H9 (cell line): ENCODE data around the gene CCDC40. TPM values are rescaled to one million over a fixed set of nuclear protein-coding genes. Genes with fewer than 3 reads are reported as not detected.

Source experiments
- DNase-seq: peaks from one replicate; pipeline ENCODE4 v3.0.0-alpha.2; 2017
- H2AFZ ChIP-seq: one replicate; pipeline ENCODE4 v1.6.1; 2013; ENCODE audit warnings: mild to moderate bottlenecking, low read length, control low read depth, moderate library complexity
- H2AK5ac ChIP-seq: 2 replicates; pipeline ENCODE4 v1.6.1; 2013; ENCODE audit warnings: low read length, control low read depth, mixed read lengths; ENCODE audit not compliant: insufficient read length
- H2BK120ac ChIP-seq: one replicate; pipeline ENCODE4 v1.6.1; 2013; ENCODE audit warnings: low read depth, mild to moderate bottlenecking, low read length, control low read depth, inconsistent platforms; ENCODE audit not compliant: poor library complexity, severe bottlenecking
- H2BK12ac ChIP-seq: 2 replicates; pipeline ENCODE4 v1.6.1; 2013; ENCODE audit warnings: low read length, control low read depth, mixed read lengths, low read depth; ENCODE audit not compliant: insufficient read length
- H2BK15ac ChIP-seq: 2 replicates; pipeline ENCODE4 v1.6.1; 2013; ENCODE audit warnings: low read depth, low read length, control low read depth
- H2BK20ac ChIP-seq: one replicate; pipeline ENCODE4 v1.6.1; 2013; ENCODE audit warnings: low read depth, mild to moderate bottlenecking, low read length, control low read depth, inconsistent platforms; ENCODE audit not compliant: poor library complexity, severe bottlenecking
- H2BK5ac ChIP-seq: 2 replicates; pipeline ENCODE4 v1.6.1; 2013; ENCODE audit warnings: low read length, control low read depth, mixed read lengths; ENCODE audit not compliant: insufficient read length
- H3K14ac ChIP-seq: 2 replicates; pipeline ENCODE4 v1.6.1; 2013; ENCODE audit warnings: low read length, control low read depth; ENCODE audit not compliant: insufficient read depth
- H3K18ac ChIP-seq: 2 replicates; pipeline ENCODE4 v1.6.1; 2013; ENCODE audit warnings: low read depth, mild to moderate bottlenecking, mixed read lengths, low read length, control low read depth; ENCODE audit not compliant: insufficient read length
- H3K23ac ChIP-seq: 2 replicates; pipeline ENCODE4 v1.6.1; 2013; ENCODE audit warnings: low read length, control low read depth, mixed read lengths, low read depth; ENCODE audit not compliant: insufficient read length
- H3K23me2 ChIP-seq: 2 replicates; pipeline ENCODE4 v1.6.1; 2013; ENCODE audit warnings: low read depth, mild to moderate bottlenecking, mixed read lengths, low read length, control low read depth; ENCODE audit not compliant: insufficient read length, poor library complexity, severe bottlenecking
- H3K27ac ChIP-seq: 2 replicates; pipeline ENCODE4 v1.5.1; 2013; ENCODE audit warnings: low read length, control low read depth, mixed read lengths, low read depth; ENCODE audit not compliant: insufficient read length
- H3K27me3 ChIP-seq: 2 replicates; pipeline ENCODE4 v1.6.1; 2013; ENCODE audit warnings: low read length, control low read depth, inconsistent platforms; ENCODE audit not compliant: insufficient read depth
- H3K4ac ChIP-seq: 2 replicates; pipeline ENCODE4 v1.6.1; 2013; ENCODE audit warnings: low read depth, mild to moderate bottlenecking, control low read depth, inconsistent platforms, low read length, moderate library complexity
- H3K4me1 ChIP-seq: 2 replicates; pipeline ENCODE4 v1.6.1; 2013; ENCODE audit warnings: low read length, control low read depth, inconsistent platforms; ENCODE audit not compliant: insufficient read depth
- H3K4me2 ChIP-seq: 2 replicates; pipeline ENCODE4 v1.6.1; 2013; ENCODE audit warnings: low read length, control low read depth, mixed read lengths; ENCODE audit not compliant: insufficient read length, insufficient read depth
- H3K56ac ChIP-seq: 2 replicates; pipeline ENCODE4 v1.6.1; 2013; ENCODE audit warnings: low read depth, mild to moderate bottlenecking, mixed read lengths, low read length, control low read depth; ENCODE audit not compliant: insufficient read length
- H3K79me1 ChIP-seq: 2 replicates; pipeline ENCODE4 v1.6.1; 2013; ENCODE audit warnings: low read depth, mild to moderate bottlenecking, moderate library complexity, low read length, control low read depth, inconsistent platforms; ENCODE audit not compliant: insufficient read depth, poor library complexity, severe bottlenecking
- H3K79me2 ChIP-seq: 2 replicates; pipeline ENCODE4 v1.6.1; 2013; ENCODE audit warnings: low read length, control low read depth, inconsistent platforms; ENCODE audit not compliant: insufficient read depth
- H3K9ac ChIP-seq: 2 replicates; pipeline ENCODE4 v1.6.1; 2013; ENCODE audit warnings: low read length, control low read depth, mixed read lengths; ENCODE audit not compliant: insufficient read length; ENCODE audit errors: extremely low read depth
- H3K9me3 ChIP-seq: one replicate; pipeline ENCODE4 v1.6.1; 2013; ENCODE audit warnings: low read depth, low read length, inconsistent platforms; ENCODE audit not compliant: control insufficient read depth
- H3T11ph ChIP-seq: one replicate; pipeline ENCODE4 v1.6.1; 2013; ENCODE audit warnings: mild to moderate bottlenecking, low read length, control low read depth, inconsistent platforms
- H4K20me1 ChIP-seq: one replicate; pipeline ENCODE4 v1.6.1; 2013; ENCODE audit not compliant: control insufficient read depth, insufficient read length, insufficient read depth
- H4K5ac ChIP-seq: 2 replicates; pipeline ENCODE4 v1.6.1; 2013; ENCODE audit warnings: low read depth, mild to moderate bottlenecking, mixed read lengths, low read length, control low read depth; ENCODE audit not compliant: insufficient read length
- H4K8ac ChIP-seq: replicated peaks from 2 replicates; pipeline ENCODE4 v1.6.1; 2013; ENCODE audit warnings: low read length, control low read depth, mixed read lengths, low read depth; ENCODE audit not compliant: insufficient read length
- H4K91ac ChIP-seq: 2 replicates; pipeline ENCODE4 v1.6.1; 2013; ENCODE audit warnings: low read depth, mild to moderate bottlenecking, moderate library complexity, mixed read lengths, low read length, control low read depth; ENCODE audit not compliant: insufficient read length
- H3K27ac Mint-ChIP-seq, 3 experiments: 2 replicates in 2 of 3; 3 replicates in 1 of 3; pipeline ENCODE4 v1.8.0; 2020 to 2021; ENCODE audit warnings: mixed read lengths in 3 of 3, mild to moderate bottlenecking in 1 of 3, moderate library complexity in 1 of 3
- H3K27me3 Mint-ChIP-seq: 2 replicates; pipeline ENCODE4 v1.8.0; 2021; ENCODE audit warnings: low read depth, mild to moderate bottlenecking, moderate library complexity, mixed read lengths
- H3K36me3 Mint-ChIP-seq, 3 experiments: 2 replicates in 2 of 3; 3 replicates in 1 of 3; pipeline ENCODE4 v1.8.0; 2020 to 2021; ENCODE audit warnings: low read depth in 3 of 3, mixed read lengths in 3 of 3; ENCODE audit not compliant: insufficient read depth in 1 of 3
- H3K4me1 Mint-ChIP-seq, 2 experiments: 2 replicates each; pipeline ENCODE4 v1.8.0; 2020; ENCODE audit warnings: mixed read lengths in 2 of 2
- H3K4me3 Mint-ChIP-seq, 2 experiments: 2 replicates in 1 of 2; 3 replicates in 1 of 2; pipeline ENCODE4 v1.8.0; 2020 to 2021; ENCODE audit warnings: mild to moderate bottlenecking in 2 of 2, mixed read lengths in 2 of 2, moderate library complexity in 1 of 2
- H3K9me3 Mint-ChIP-seq, 2 experiments: 2 replicates in 1 of 2; 3 replicates in 1 of 2; pipeline ENCODE4 v1.8.0; 2020; ENCODE audit warnings: mild to moderate bottlenecking in 2 of 2, mixed read lengths in 2 of 2, moderate library complexity in 1 of 2
- WGBS: extraction: QIAGEN DNeasy Blood & Tissue Kit; methylation state at CpG from one replicate; pipeline ENCODE4 v1.1.7; 2013; ENCODE audit warnings: missing lambda C conversion rate, low lambda C conversion rate, mixed read lengths; ENCODE audit not compliant: insufficient read length; ENCODE audit errors: extremely low coverage; 5-methylcytosine and 5-hydroxymethylcytosine counted together
- total RNA-seq: library from RNA; stranded (reverse); gene quantifications from 2 replicates; pipeline ENCODE4 v1.2.1, GENCODE V29; 2021
- TF ChIP-seq, protein P1 (sequence below): fragments of 200-600 bp; sonication (generic); conservative IDR thresholded peaks from 3 replicates; pipeline ENCODE4 v1.8.0; 2021; ENCODE audit warnings: antibody characterized with exemption, mild to moderate bottlenecking

CCDC40 gene
- total RNA-seq, 1 experiment from 2014 or later: 8.9 TPM

GRCh38 chr17:80008848-80009247 lies 27.6 kb upstream of the CCDC40 start:
- Histone ChIP-seq H3K9ac (no peak overlapping the region), H3K79me1 (no peaks in the 10 kb centered on the region), H3K27me3 (no peaks in the 10 kb centered on the region), H3K4ac (no peak overlapping the region), H4K8ac (no peak overlapping the region), H4K20me1 (no peaks in the 10 kb centered on the region), H3K23me2 (peaks cover 5% of the 10 kb centered on the region), H3K27ac (no peak overlapping the region), H3T11ph (no peak overlapping the region), H3K4me2 (no peak overlapping the region), H2BK120ac (no peak overlapping the region), H2BK15ac (no peak overlapping the region), H3K56ac (no peak overlapping the region), H3K4me1 (no peaks in the 10 kb centered on the region), H3K79me2 (peaks cover 1% of the 10 kb centered on the region; the same call in 1 of the 2 replicates), H2AK5ac (no peak overlapping the region), H3K18ac (no peak overlapping the region), H2AFZ (no peak overlapping the region), H4K5ac (no peak overlapping the region), H3K9me3 (no peaks in the 10 kb centered on the region), H2BK5ac (no peak overlapping the region), H4K91ac (no peak overlapping the region), H3K14ac (no peak overlapping the region), H2BK12ac (no peak overlapping the region), H3K23ac (no peak overlapping the region), H2BK20ac (no peak overlapping the region)
- Mint-ChIP-seq H3K36me3 (peaks cover 7 to 22% (median 16%) of the 10 kb centered on the region in 3 experiments; a peak in 6 of 7 replicates), H3K27ac (no peak overlapping the region; a peak in 1 of 7 replicates), H3K27me3 (no peaks in the 10 kb centered on the region; the same call in 1 of the 2 replicates), H3K4me1 (peaks cover 10 to 19% of the 10 kb centered on the region in 2 experiments; a peak in 3 of 4 replicates), H3K4me3 (no peak overlapping the region), H3K9me3 (no peaks in the 10 kb centered on the region)
- WGBS: no CpG with 5 or more reads among the region's 18 CpGs
- TF ChIP-seq, protein P1, sequence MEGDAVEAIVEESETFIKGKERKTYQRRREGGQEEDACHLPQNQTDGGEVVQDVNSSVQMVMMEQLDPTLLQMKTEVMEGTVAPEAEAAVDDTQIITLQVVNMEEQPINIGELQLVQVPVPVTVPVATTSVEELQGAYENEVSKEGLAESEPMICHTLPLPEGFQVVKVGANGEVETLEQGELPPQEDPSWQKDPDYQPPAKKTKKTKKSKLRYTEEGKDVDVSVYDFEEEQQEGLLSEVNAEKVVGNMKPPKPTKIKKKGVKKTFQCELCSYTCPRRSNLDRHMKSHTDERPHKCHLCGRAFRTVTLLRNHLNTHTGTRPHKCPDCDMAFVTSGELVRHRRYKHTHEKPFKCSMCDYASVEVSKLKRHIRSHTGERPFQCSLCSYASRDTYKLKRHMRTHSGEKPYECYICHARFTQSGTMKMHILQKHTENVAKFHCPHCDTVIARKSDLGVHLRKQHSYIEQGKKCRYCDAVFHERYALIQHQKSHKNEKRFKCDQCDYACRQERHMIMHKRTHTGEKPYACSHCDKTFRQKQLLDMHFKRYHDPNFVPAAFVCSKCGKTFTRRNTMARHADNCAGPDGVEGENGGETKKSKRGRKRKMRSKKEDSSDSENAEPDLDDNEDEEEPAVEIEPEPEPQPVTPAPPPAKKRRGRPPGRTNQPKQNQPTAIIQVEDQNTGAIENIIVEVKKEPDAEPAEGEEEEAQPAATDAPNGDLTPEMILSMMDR: no peak
- no peak for DNase-seq
